Parathyroid adenoma (tissue), 2 donors: Measurements from ENCODE around the gene FOXD3.

Experiments
- H2AFZ ChIP-seq: fragments of 300-600 bp; sonication (generic); one replicate; pipeline ENCODE4 v1.7.0; 2017; ENCODE audit warnings: antibody characterized with exemption, mild to moderate bottlenecking
- H3K27ac ChIP-seq: fragments of 300-600 bp; sonication (generic); one replicate; pipeline ENCODE4 v1.7.0; 2017
- H3K27me3 ChIP-seq: fragments of 300-600 bp; sonication (generic); one replicate; pipeline ENCODE4 v1.7.0; 2017; ENCODE audit warnings: low read length; ENCODE audit not compliant: control insufficient read depth, insufficient read depth
- H3K36me3 ChIP-seq: fragments of 300-600 bp; sonication (generic); one replicate; pipeline ENCODE4 v1.7.0; 2017; ENCODE audit warnings: low read length; ENCODE audit not compliant: control insufficient read depth, insufficient read depth
- H3K4me1 ChIP-seq: fragments of 300-600 bp; sonication (generic); one replicate; pipeline ENCODE4 v1.7.0; 2017; ENCODE audit warnings: control low read depth
- H3K4me2 ChIP-seq: fragments of 300-600 bp; sonication (generic); one replicate; pipeline ENCODE4 v1.7.0; 2017; ENCODE audit warnings: low read length
- H3K4me3 ChIP-seq: fragments of 300-600 bp; sonication (generic); one replicate; pipeline ENCODE4 v1.7.0; 2017; ENCODE audit warnings: low read depth, low read length
- H3K79me2 ChIP-seq: fragments of 300-600 bp; sonication (generic); one replicate; pipeline ENCODE4 v1.7.0; 2017; ENCODE audit warnings: control low read depth
- H3K9ac ChIP-seq: fragments of 300-600 bp; sonication (generic); one replicate; pipeline ENCODE4 v1.7.0; 2017; ENCODE audit warnings: mild to moderate bottlenecking
- H3K9me3 ChIP-seq: fragments of 300-600 bp; sonication (generic); one replicate; pipeline ENCODE4 v1.7.0; 2017; ENCODE audit warnings: low read length; ENCODE audit not compliant: control insufficient read depth
- CTCF ChIP-seq: fragments of 300-600 bp; sonication (generic); IDR thresholded peaks from one replicate; pipeline ENCODE4 v1.7.0; 2017; ENCODE audit warnings: antibody characterized with exemption, mild to moderate bottlenecking
- donor health status: primary hyperparathyroidism.

FOXD3 gene

DNA sequence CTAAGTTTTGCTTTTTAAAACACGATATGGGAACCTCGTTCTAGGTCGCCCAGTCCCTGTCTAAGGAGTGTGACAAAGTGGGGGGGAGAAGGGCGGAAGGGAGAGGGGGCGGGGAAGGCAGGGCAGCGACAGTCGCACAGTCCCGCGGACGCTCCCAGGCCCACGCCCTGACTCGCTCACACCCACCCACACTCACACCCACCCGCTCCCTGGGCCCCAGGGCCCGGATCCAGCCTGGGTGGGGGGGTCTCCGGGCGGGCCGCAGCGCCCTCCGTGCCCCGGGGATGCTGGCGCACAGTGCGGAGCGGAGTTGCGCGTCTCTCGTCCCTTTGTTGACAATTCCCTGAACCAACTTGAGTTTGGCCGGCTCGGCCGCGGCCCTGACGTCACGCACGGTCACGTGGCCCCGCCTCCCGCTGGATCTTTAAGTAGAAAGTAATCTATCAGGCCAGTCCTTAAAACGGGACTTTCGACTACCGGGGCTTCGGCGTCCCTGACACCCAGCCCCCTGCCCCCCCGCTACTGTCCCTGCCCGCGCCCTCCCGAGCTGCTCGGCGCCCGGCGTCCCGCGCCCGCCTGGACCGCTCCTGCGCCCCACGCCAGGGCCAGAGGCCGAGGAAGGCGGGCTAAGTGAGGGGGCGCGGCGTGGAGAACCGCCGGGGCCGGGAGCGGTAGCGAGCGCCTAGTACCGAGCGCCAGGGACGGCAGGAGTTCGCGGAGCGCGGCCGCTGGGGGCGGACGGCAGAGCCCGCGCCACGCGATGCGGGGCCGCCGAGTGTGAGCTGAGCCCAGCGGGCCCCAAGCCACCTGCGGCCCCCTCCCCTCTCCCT is at the start of gene FOXD3:
Gene FOXD3, plus strand, starts transcription at position 454 of the 830 bp plus-strand sequence. CDS start 492 bp downstream, outside the sequence.
- no peak within 1 kb of the TSS for H3K4me3 ChIP-seq
- no peaks in the 10 kb centered on the region for H3K4me1 ChIP-seq
- peaks cover 39% of the 10 kb centered on the region for H3K27me3 ChIP-seq
- H3K4me2 ChIP-seq = peak within 1 kb of the TSS; percentile 48
- no peaks in the 10 kb centered on the region for H3K36me3 ChIP-seq
- peak within 1 kb of the TSS; percentile 69 for H2AFZ ChIP-seq
- no peaks in the 10 kb centered on the region for H3K9me3 ChIP-seq
- no peak within 1 kb of the TSS for H3K9ac ChIP-seq
- H3K79me2 ChIP-seq = no peaks in the 10 kb centered on the region
- no peak within 1 kb of the TSS for H3K27ac ChIP-seq
- TF ChIP-seq CTCF = no peak

GRCh38 chr1:63272811-63273210 is 49.6 kb upstream of the FOXD3 start:
- no peaks in the 10 kb centered on the region for H3K79me2 ChIP-seq
- H3K4me1 ChIP-seq = no peaks in the 10 kb centered on the region
- no peak for TF ChIP-seq CTCF
- no peaks in the 10 kb centered on the region for H3K36me3 ChIP-seq
- H3K9me3 ChIP-seq = no peaks in the 10 kb centered on the region
- no peak overlapping the region for H3K9ac ChIP-seq
- H3K27me3 ChIP-seq = no peaks in the 10 kb centered on the region
- no peak overlapping the region for H3K4me2 ChIP-seq
- H3K4me3 ChIP-seq = no peak overlapping the region
- H2AFZ ChIP-seq = no peak overlapping the region
- H3K27ac ChIP-seq = no peak overlapping the region

DNA sequence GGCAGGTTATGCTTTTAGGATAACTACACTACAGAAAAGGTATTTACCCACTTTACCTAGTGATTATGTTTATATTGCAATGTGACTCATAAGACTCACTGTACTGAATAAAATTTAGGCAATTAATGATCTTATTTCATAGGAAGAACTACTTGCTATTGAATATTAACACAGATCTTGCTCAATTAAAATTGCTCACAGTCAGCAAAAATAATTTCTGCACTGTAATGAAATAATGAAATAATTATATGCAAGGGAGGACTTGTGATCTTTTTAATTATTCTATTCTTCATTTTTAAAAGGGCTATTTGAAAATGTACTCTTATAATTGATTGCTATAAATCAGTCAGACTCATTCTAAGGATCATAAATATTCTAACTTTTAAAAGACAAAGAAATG is 48.0 kb upstream of the FOXD3 start:
- no peaks in the 10 kb centered on the region for H3K4me1 ChIP-seq
- H3K27ac ChIP-seq = no peak overlapping the region
- H2AFZ ChIP-seq = no peak overlapping the region
- no peak for TF ChIP-seq CTCF
- no peak overlapping the region for H3K4me3 ChIP-seq
- no peaks in the 10 kb centered on the region for H3K36me3 ChIP-seq
- H3K27me3 ChIP-seq = no peaks in the 10 kb centered on the region
- no peaks in the 10 kb centered on the region for H3K79me2 ChIP-seq
- no peak overlapping the region for H3K4me2 ChIP-seq
- H3K9ac ChIP-seq = no peak overlapping the region
- H3K9me3 ChIP-seq = no peaks in the 10 kb centered on the region

- no peak overlapping the region for H3K27ac ChIP-seq
- no peaks in the 10 kb centered on the region for H3K9me3 ChIP-seq
- H2AFZ ChIP-seq = no peak overlapping the region
- no peaks in the 10 kb centered on the region for H3K4me1 ChIP-seq
- TF ChIP-seq CTCF = no peak
- no peaks in the 10 kb centered on the region for H3K36me3 ChIP-seq
- H3K4me2 ChIP-seq = no peak overlapping the region
- no peaks in the 10 kb centered on the region for H3K27me3 ChIP-seq
- H3K4me3 ChIP-seq = no peak overlapping the region
- no peaks in the 10 kb centered on the region for H3K79me2 ChIP-seq
- H3K9ac ChIP-seq = no peak overlapping the region
These were observed 47.4 kb upstream of the FOXD3 start for GRCh38 chr1:63274979-63275378.

DNA sequence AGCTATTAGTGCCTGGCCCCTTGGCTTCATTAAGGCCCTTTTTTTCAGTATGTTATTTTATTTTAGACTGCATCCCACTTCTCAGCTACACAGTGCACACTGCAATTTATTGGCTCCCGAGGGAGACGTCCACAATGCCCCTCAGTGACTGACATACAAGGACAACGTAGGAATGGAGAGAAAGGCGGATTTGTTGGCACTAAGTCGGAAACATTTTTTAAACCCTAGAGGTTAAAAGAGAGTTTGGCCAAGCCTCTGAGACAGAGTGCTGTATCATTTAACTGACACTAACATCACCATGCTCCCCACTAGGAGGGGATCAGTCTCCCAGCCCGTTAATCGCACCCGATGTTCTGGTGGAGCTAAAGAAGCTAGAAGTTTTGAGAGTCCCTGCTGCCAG is 45.7 kb upstream of the FOXD3 start:
- no peaks in the 10 kb centered on the region for H3K9me3 ChIP-seq
- TF ChIP-seq CTCF = no peak
- no peak overlapping the region for H3K4me2 ChIP-seq
- H3K27ac ChIP-seq = no peak overlapping the region
- no peak overlapping the region for H2AFZ ChIP-seq
- no peaks in the 10 kb centered on the region for H3K27me3 ChIP-seq
- H3K36me3 ChIP-seq = no peaks in the 10 kb centered on the region
- H3K4me3 ChIP-seq = no peak overlapping the region
- H3K9ac ChIP-seq = no peak overlapping the region
- no peaks in the 10 kb centered on the region for H3K4me1 ChIP-seq
- H3K79me2 ChIP-seq = no peaks in the 10 kb centered on the region
